HEK293 (cell line): ENCODE data around the gene SELENOS.

Experiments
- EGR2 ChIP-seq: fragments of 450-650 bp; formaldehyde crosslinking; IDR thresholded peaks from 2 replicates; pipeline ENCODE4 v1.5.1; 2016; ENCODE audit warnings: low read depth, missing biosample characterization, missing genetic modification characterization
- GFI1B ChIP-seq: fragments of 450-650 bp; formaldehyde crosslinking; IDR thresholded peaks from 2 replicates; pipeline ENCODE4 v1.5.1; 2016; ENCODE audit warnings: missing biosample characterization, missing genetic modification characterization
- GLI4 ChIP-seq: fragments of 450-650 bp; formaldehyde crosslinking; IDR thresholded peaks from 2 replicates; pipeline ENCODE4 v1.5.1; 2016; ENCODE audit warnings: missing biosample characterization, missing genetic modification characterization
- MYNN ChIP-seq: fragments of 450-650 bp; formaldehyde crosslinking; IDR thresholded peaks from 2 replicates; pipeline ENCODE4 v1.5.1; 2016; ENCODE audit warnings: missing biosample characterization, missing genetic modification characterization, borderline replicate concordance
- OSR2 ChIP-seq: fragments of 450-650 bp; formaldehyde crosslinking; IDR thresholded peaks from 2 replicates; pipeline ENCODE4 v1.5.1; 2016; ENCODE audit warnings: missing biosample characterization, missing genetic modification characterization
- SALL2 ChIP-seq: fragments of 450-650 bp; formaldehyde crosslinking; IDR thresholded peaks from 2 replicates; pipeline ENCODE4 v1.5.0; 2017; ENCODE audit warnings: missing biosample characterization, mild to moderate bottlenecking, missing genetic modification characterization, borderline replicate concordance
- SCRT1 ChIP-seq: fragments of 450-650 bp; formaldehyde crosslinking; IDR thresholded peaks from 2 replicates; pipeline ENCODE4 v1.5.1; 2016; ENCODE audit warnings: missing biosample characterization, missing genetic modification characterization, borderline replicate concordance
- SCRT2 ChIP-seq: fragments of 450-650 bp; formaldehyde crosslinking; IDR thresholded peaks from 2 replicates; pipeline ENCODE4 v1.5.1; 2016; ENCODE audit warnings: missing biosample characterization, missing genetic modification characterization
- TCF7L2 ChIP-seq: IDR thresholded peaks from 2 replicates; pipeline ENCODE4 v1.6.1; 2011; ENCODE audit warnings: low read depth, mild to moderate bottlenecking, inconsistent platforms, low read length, moderate library complexity, borderline replicate concordance
- ZEB2 ChIP-seq: fragments of 450-650 bp; formaldehyde crosslinking; IDR thresholded peaks from 2 replicates; pipeline ENCODE4 v1.5.1; 2016; ENCODE audit warnings: missing biosample characterization, missing genetic modification characterization
- ZIC2 ChIP-seq: fragments of 450-650 bp; formaldehyde crosslinking; IDR thresholded peaks from 2 replicates; pipeline ENCODE4 v1.5.1; 2016; ENCODE audit warnings: missing biosample characterization, missing genetic modification characterization
- ZNF10 ChIP-seq: fragments of 450-650 bp; formaldehyde crosslinking; IDR thresholded peaks from 2 replicates; pipeline ENCODE4 v1.5.1; 2017; ENCODE audit warnings: missing biosample characterization, missing genetic modification characterization
- ZNF114 ChIP-seq: fragments of 450-650 bp; formaldehyde crosslinking; IDR thresholded peaks from 2 replicates; pipeline ENCODE4 v1.5.0; 2017; ENCODE audit warnings: missing biosample characterization, missing genetic modification characterization
- ZNF132 ChIP-seq: fragments of 450-650 bp; formaldehyde crosslinking; IDR thresholded peaks from 2 replicates; pipeline ENCODE4 v1.5.1; 2017; ENCODE audit warnings: missing biosample characterization, missing genetic modification characterization, borderline replicate concordance
- ZNF16 ChIP-seq: fragments of 450-650 bp; formaldehyde crosslinking; IDR thresholded peaks from 2 replicates; pipeline ENCODE4 v1.5.1; 2016; ENCODE audit warnings: low read depth, missing biosample characterization, missing genetic modification characterization
- ZNF175 ChIP-seq: fragments of 450-650 bp; formaldehyde crosslinking; IDR thresholded peaks from 2 replicates; pipeline ENCODE4 v1.5.1; 2016; ENCODE audit warnings: missing biosample characterization, missing genetic modification characterization
- ZNF184 ChIP-seq: fragments of 450-650 bp; IDR thresholded peaks from 2 replicates; pipeline ENCODE4 v1.5.1; 2018; ENCODE audit warnings: missing biosample characterization, mild to moderate bottlenecking, missing genetic modification characterization
- ZNF239 ChIP-seq: fragments of 450-650 bp; formaldehyde crosslinking; IDR thresholded peaks from 2 replicates; pipeline ENCODE4 v1.5.1; 2016; ENCODE audit warnings: missing biosample characterization, missing genetic modification characterization
- ZNF302 ChIP-seq: fragments of 450-650 bp; formaldehyde crosslinking; IDR thresholded peaks from 2 replicates; pipeline ENCODE4 v1.5.1; 2016; ENCODE audit warnings: missing biosample characterization, missing genetic modification characterization, low read depth
- ZNF311 ChIP-seq: fragments of 450-650 bp; formaldehyde crosslinking; IDR thresholded peaks from 2 replicates; pipeline ENCODE4 v1.5.1; 2017; ENCODE audit warnings: missing biosample characterization, missing genetic modification characterization, borderline replicate concordance
- ZNF354C ChIP-seq: fragments of 450-650 bp; formaldehyde crosslinking; IDR thresholded peaks from 2 replicates; pipeline ENCODE4 v1.5.1; 2016; ENCODE audit warnings: missing biosample characterization, missing genetic modification characterization, low read depth, borderline replicate concordance
- ZNF501 ChIP-seq: fragments of 450-650 bp; formaldehyde crosslinking; IDR thresholded peaks from 2 replicates; pipeline ENCODE4 v1.5.1; 2016; ENCODE audit warnings: missing biosample characterization, missing genetic modification characterization
- ZNF548 ChIP-seq: fragments of 450-650 bp; formaldehyde crosslinking; IDR thresholded peaks from 2 replicates; pipeline ENCODE4 v1.5.1; 2016; ENCODE audit warnings: missing biosample characterization, missing genetic modification characterization
- ZNF623 ChIP-seq: fragments of 450-650 bp; formaldehyde crosslinking; IDR thresholded peaks from 2 replicates; pipeline ENCODE4 v1.5.1; 2016; ENCODE audit warnings: missing biosample characterization, missing genetic modification characterization
- ZNF626 ChIP-seq: fragments of 450-650 bp; sonication (Bioruptor Pico); formaldehyde crosslinking; IDR thresholded peaks from 2 replicates; pipeline ENCODE4 v1.5.1; 2018; ENCODE audit warnings: missing biosample characterization, missing genetic modification characterization, inconsistent platforms
- ZNF654 ChIP-seq: fragments of 450-650 bp; formaldehyde crosslinking; IDR thresholded peaks from 2 replicates; pipeline ENCODE4 v1.5.1; 2016; ENCODE audit warnings: low read depth, missing biosample characterization, missing genetic modification characterization
- TF ChIP-seq, protein P1 (sequence below): fragments of 450-650 bp; formaldehyde crosslinking; IDR thresholded peaks from 2 replicates; pipeline ENCODE4 v1.5.1; 2016; ENCODE audit warnings: missing biosample characterization, missing genetic modification characterization
- TF ChIP-seq, protein P2 (sequence below): fragments of 450-650 bp; formaldehyde crosslinking; IDR thresholded peaks from 2 replicates; pipeline ENCODE4 v1.5.1; 2016; ENCODE audit warnings: missing biosample characterization, missing genetic modification characterization
- TF ChIP-seq, protein P3 (sequence below): fragments of 450-650 bp; formaldehyde crosslinking; conservative IDR thresholded peaks from 2 replicates; pipeline ENCODE4 v1.5.1; 2016; ENCODE audit warnings: low read depth, missing biosample characterization, missing genetic modification characterization
- TF ChIP-seq, protein P4 (sequence below): fragments of 450-650 bp; IDR thresholded peaks from 2 replicates; pipeline ENCODE4 v1.5.1; 2018; ENCODE audit warnings: missing biosample characterization, mild to moderate bottlenecking, missing genetic modification characterization
- TF ChIP-seq, protein P5 (sequence below): fragments of 450-650 bp; formaldehyde crosslinking; IDR thresholded peaks from 2 replicates; pipeline ENCODE4 v1.5.1; 2017; ENCODE audit warnings: missing biosample characterization, mild to moderate bottlenecking, missing genetic modification characterization, moderate library complexity

Gene SELENOS

DNA sequence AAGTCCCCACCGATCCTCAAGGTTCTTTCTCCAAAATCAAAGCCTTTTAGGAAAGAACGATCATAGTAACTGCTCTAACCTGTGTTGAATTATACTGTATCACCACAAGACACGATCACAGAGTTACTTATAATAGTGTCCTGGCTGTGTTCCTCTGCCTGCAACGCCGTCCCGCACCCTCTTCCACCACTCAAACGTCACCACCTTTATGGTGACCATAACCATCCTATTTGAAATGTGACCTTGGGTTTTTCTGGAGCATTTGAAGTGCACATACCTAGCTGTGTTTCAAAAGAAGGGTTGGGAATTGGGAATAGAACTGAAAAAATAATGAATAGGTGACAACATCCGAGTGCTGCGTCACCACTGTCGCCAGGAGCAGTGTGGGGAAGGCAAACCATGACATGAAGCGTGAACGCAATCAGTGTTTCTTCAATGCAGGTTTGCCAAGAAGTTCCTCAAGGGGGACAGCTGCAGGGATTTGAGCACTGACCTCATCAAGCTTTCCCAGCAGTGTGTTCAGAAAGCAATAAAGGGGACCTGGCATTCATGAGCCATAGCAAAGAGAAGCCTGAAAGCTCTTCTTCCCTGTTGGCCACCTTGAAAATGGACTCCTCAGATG is 769 bp upstream of the SELENOS start (continued):
- no peak for TF ChIP-seq ZNF501
- TF ChIP-seq ZNF311 (tag by site-specific recombination) = no peak
- no peak for TF ChIP-seq ZNF626
- TF ChIP-seq ZNF302 (tag by site-specific recombination) = no peak
- TF ChIP-seq ZNF16 (tag by site-specific recombination) = no peak
- no peak for TF ChIP-seq ZNF175 (tag by site-specific recombination)
- TF ChIP-seq, protein P1, sequence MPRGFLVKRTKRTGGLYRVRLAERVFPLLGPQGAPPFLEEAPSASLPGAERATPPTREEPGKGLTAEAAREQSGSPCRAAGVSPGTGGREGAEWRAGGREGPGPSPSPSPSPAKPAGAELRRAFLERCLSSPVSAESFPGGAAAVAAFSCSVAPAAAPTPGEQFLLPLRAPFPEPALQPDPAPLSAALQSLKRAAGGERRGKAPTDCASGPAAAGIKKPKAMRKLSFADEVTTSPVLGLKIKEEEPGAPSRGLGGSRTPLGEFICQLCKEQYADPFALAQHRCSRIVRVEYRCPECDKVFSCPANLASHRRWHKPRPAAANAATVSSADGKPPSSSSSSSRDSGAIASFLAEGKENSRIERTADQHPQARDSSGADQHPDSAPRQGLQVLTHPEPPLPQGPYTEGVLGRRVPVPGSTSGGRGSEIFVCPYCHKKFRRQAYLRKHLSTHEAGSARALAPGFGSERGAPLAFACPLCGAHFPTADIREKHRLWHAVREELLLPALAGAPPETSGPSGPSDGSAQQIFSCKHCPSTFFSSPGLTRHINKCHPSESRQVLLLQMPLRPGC (tag by site-specific recombination) = no peak
- peak; percentile 76; the same call in 1 of the 2 replicates for TF ChIP-seq GFI1B (tag by site-specific recombination)
- TF ChIP-seq ZNF132 (tag by site-specific recombination) = no peak
- TF ChIP-seq ZNF354C = no peak
- TF ChIP-seq SALL2 (tag by site-specific recombination) = no peak
- no peak for TF ChIP-seq ZNF654 (tag by site-specific recombination)
- TF ChIP-seq ZIC2 (tag by site-specific recombination) = no peak
- no peak for TF ChIP-seq ZNF184 (tag by site-specific recombination)
- no peak for TF ChIP-seq SCRT2 (tag by site-specific recombination)
- TF ChIP-seq ZNF114 (tag by site-specific recombination) = no peak
- TF ChIP-seq SCRT1 (tag by site-specific recombination) = no peak
- TF ChIP-seq ZNF548 (tag by site-specific recombination) = no peak
- TF ChIP-seq GLI4 (tag by site-specific recombination) = no peak
- no peak for TF ChIP-seq ZNF10
- TF ChIP-seq OSR2 (tag by site-specific recombination) = no peak
- TF ChIP-seq, protein P2, sequence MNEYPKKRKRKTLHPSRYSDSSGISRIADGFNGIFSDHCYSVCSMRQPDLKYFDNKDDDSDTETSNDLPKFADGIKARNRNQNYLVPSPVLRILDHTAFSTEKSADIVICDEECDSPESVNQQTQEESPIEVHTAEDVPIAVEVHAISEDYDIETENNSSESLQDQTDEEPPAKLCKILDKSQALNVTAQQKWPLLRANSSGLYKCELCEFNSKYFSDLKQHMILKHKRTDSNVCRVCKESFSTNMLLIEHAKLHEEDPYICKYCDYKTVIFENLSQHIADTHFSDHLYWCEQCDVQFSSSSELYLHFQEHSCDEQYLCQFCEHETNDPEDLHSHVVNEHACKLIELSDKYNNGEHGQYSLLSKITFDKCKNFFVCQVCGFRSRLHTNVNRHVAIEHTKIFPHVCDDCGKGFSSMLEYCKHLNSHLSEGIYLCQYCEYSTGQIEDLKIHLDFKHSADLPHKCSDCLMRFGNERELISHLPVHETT (tag by site-specific recombination) = no peak
- TF ChIP-seq ZNF239 = no peak
- TF ChIP-seq EGR2 (tag by site-specific recombination) = no peak
- no peak for TF ChIP-seq ZNF623 (tag by site-specific recombination)
- TF ChIP-seq, protein P3, sequence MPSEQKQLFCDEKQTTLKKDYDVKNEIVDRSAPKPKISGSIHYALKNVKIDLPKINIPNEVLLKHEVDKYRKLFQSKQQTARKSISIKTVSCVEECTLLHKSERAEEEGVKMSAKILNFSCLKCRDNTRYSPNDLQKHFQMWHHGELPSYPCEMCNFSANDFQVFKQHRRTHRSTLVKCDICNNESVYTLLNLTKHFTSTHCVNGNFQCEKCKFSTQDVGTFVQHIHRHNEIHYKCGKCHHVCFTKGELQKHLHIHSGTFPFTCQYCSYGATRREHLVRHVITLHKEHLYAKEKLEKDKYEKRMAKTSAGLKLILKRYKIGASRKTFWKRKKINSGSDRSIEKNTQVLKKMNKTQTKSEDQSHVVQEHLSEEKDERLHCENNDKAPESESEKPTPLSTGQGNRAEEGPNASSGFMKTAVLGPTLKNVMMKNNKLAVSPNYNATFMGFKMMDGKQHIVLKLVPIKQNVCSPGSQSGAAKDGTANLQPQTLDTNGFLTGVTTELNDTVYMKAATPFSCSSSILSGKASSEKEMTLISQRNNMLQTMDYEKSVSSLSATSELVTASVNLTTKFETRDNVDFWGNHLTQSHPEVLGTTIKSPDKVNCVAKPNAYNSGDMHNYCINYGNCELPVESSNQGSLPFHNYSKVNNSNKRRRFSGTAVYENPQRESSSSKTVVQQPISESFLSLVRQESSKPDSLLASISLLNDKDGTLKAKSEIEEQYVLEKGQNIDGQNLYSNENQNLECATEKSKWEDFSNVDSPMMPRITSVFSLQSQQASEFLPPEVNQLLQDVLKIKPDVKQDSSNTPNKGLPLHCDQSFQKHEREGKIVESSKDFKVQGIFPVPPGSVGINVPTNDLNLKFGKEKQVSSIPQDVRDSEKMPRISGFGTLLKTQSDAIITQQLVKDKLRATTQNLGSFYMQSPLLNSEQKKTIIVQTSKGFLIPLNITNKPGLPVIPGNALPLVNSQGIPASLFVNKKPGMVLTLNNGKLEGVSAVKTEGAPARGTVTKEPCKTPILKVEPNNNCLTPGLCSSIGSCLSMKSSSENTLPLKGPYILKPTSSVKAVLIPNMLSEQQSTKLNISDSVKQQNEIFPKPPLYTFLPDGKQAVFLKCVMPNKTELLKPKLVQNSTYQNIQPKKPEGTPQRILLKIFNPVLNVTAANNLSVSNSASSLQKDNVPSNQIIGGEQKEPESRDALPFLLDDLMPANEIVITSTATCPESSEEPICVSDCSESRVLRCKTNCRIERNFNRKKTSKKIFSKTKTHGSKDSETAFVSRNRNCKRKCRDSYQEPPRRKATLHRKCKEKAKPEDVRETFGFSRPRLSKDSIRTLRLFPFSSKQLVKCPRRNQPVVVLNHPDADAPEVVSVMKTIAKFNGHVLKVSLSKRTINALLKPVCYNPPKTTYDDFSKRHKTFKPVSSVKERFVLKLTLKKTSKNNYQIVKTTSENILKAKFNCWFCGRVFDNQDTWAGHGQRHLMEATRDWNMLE (tag by site-specific recombination) = no peak
- TF ChIP-seq, protein P4, sequence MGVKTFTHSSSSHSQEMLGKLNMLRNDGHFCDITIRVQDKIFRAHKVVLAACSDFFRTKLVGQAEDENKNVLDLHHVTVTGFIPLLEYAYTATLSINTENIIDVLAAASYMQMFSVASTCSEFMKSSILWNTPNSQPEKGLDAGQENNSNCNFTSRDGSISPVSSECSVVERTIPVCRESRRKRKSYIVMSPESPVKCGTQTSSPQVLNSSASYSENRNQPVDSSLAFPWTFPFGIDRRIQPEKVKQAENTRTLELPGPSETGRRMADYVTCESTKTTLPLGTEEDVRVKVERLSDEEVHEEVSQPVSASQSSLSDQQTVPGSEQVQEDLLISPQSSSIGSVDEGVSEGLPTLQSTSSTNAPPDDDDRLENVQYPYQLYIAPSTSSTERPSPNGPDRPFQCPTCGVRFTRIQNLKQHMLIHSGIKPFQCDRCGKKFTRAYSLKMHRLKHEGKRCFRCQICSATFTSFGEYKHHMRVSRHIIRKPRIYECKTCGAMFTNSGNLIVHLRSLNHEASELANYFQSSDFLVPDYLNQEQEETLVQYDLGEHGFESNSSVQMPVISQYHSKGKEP (tag by site-specific recombination) = 0 out of 2 replicates have a peak, but pooled peaks have one; percentile 8
- no peak for TF ChIP-seq MYNN (tag by site-specific recombination)
- TF ChIP-seq, protein P5, sequence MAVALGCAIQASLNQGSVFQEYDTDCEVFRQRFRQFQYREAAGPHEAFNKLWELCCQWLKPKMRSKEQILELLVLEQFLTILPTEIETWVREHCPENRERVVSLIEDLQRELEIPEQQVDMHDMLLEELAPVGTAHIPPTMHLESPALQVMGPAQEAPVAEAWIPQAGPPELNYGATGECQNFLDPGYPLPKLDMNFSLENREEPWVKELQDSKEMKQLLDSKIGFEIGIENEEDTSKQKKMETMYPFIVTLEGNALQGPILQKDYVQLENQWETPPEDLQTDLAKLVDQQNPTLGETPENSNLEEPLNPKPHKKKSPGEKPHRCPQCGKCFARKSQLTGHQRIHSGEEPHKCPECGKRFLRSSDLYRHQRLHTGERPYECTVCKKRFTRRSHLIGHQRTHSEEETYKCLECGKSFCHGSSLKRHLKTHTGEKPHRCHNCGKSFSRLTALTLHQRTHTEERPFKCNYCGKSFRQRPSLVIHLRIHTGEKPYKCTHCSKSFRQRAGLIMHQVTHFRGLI (tag by site-specific recombination) = no peak
- no peak for TF ChIP-seq ZEB2
- TF ChIP-seq TCF7L2 = no peak
